GM12873 (cell line): ENCODE data around the gene SNX24.

Experiments used
- TF ChIP-seq, protein P1 (sequence below): IDR thresholded peaks from 2 replicates; pipeline ENCODE4 v1.5.1; 2012; ENCODE audit warnings: low read depth, mild to moderate bottlenecking, moderate library complexity, low read length, control low read depth; ENCODE audit not compliant: insufficient read depth; ENCODE audit errors: missing control alignments

Gene SNX24

GRCh38 chr5:122997294-122997693 lies 151.9 kb downstream of the SNX24 start:
- TF ChIP-seq, protein P1, sequence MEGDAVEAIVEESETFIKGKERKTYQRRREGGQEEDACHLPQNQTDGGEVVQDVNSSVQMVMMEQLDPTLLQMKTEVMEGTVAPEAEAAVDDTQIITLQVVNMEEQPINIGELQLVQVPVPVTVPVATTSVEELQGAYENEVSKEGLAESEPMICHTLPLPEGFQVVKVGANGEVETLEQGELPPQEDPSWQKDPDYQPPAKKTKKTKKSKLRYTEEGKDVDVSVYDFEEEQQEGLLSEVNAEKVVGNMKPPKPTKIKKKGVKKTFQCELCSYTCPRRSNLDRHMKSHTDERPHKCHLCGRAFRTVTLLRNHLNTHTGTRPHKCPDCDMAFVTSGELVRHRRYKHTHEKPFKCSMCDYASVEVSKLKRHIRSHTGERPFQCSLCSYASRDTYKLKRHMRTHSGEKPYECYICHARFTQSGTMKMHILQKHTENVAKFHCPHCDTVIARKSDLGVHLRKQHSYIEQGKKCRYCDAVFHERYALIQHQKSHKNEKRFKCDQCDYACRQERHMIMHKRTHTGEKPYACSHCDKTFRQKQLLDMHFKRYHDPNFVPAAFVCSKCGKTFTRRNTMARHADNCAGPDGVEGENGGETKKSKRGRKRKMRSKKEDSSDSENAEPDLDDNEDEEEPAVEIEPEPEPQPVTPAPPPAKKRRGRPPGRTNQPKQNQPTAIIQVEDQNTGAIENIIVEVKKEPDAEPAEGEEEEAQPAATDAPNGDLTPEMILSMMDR = no peak

- TF ChIP-seq, protein P1 = peak; percentile 74
Measured at GRCh38 chr5:122999947-123000563, 154.6 kb downstream of the SNX24 start.

DNA sequence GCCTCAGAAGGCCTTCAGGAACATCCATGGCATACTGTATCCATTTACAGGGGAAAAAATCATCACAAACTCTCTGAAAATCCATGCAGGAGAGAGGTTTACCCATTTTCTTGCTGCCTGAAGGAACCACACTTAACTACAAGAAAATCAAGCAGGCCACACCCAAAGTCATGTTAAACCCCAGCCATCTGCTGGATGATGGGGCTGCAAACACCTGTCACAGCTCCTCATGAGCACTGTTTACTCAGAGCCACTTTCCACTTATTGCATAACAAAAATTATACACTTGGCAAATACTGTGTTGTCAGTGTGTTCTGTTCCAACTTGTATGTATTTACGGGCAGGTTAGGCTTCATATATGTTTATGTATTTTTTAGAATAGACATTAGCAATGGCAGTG lies 155.3 kb downstream of the SNX24 start:
- TF ChIP-seq, protein P1 = no peak

GRCh38 chr5:123001808-123002207 lies 156.4 kb downstream of the SNX24 start:
- TF ChIP-seq, protein P1 = no peak

GRCh38 chr5:123007182-123007581 lies 161.8 kb downstream of the SNX24 start:
- TF ChIP-seq, protein P1 = no peak

GRCh38 chr5:123007754-123008153 lies 162.3 kb downstream of the SNX24 start:
- TF ChIP-seq, protein P1 = no peak

GRCh38 chr5:123012321-123012720 lies 166.9 kb downstream of the SNX24 start:
- TF ChIP-seq, protein P1 = no peak
